Heart right ventricle (tissue), 16 donors: ENCODE measurements around the gene USP32. TPM values are rescaled to one million over a fixed set of nuclear protein-coding genes. Genes with fewer than 3 reads are reported as not detected.

ENCODE experiments used
- ATAC-seq, 8 donors: fragments of 200-7000 bp; cut with Tn5 transposase; one replicate each; pipeline ENCODE4 v1.9.1; 2020; ENCODE audit warnings: mild to moderate bottlenecking in 8 of 8, moderate library complexity in 8 of 8, moderate number of reproducible peaks in 1 of 8
- DNase-seq, 2 donors: peaks; one replicate each; pipeline ENCODE4 v3.0.0-alpha.2; 2020
- H3K27ac ChIP-seq, 10 donors: fragments of 200-600 bp; sonication (generic) in 2 of 10; one replicate each; pipeline versions ENCODE4 v1.5.0 to v1.8.0; 2020 to 2022; ENCODE audit warnings: mild to moderate bottlenecking in 3 of 10
- H3K27me3 ChIP-seq, 7 donors: fragments of 200-600 bp; one replicate each; pipeline ENCODE4 v1.8.0; 2021 to 2022; ENCODE audit warnings: mild to moderate bottlenecking in 2 of 7
- H3K36me3 ChIP-seq, 9 donors: fragments of 200-600 bp; sonication (generic) in 1 of 9; one replicate each; pipeline versions ENCODE4 v1.5.0 to v1.8.0; 2020 to 2022; ENCODE audit warnings: mild to moderate bottlenecking in 2 of 9
- H3K4me1 ChIP-seq, 9 donors: fragments of 200-600 bp; sonication (generic) in 1 of 9; one replicate each; pipeline versions ENCODE4 v1.5.0 to v1.8.0; 2020 to 2022; ENCODE audit warnings: mild to moderate bottlenecking in 4 of 9
- H3K4me3 ChIP-seq, 10 donors: fragments of 200-600 bp; sonication (generic) in 2 of 10; one replicate each; pipeline versions ENCODE4 v1.5.0 to v1.8.0; 2020 to 2022; ENCODE audit warnings: mild to moderate bottlenecking in 7 of 10, moderate library complexity in 2 of 10
- H3K9me3 ChIP-seq, 11 donors: fragments of 200-600 bp in 10 of 11; sonication (generic) in 2 of 11; one replicate each; pipeline versions ENCODE4 v1.5.0 to v1.8.0; 2013 to 2022; ENCODE audit warnings: mild to moderate bottlenecking in 2 of 11, control low read depth in 1 of 11, moderate library complexity in 1 of 11
- WGBS, 2 donors: extraction: QIAGEN DNeasy Blood & Tissue Kit; methylation state at CpG; one replicate each; pipeline ENCODE4 v1.1.7; 2013; ENCODE audit warnings: inconsistent platforms in 1 of 2; 5-methylcytosine and 5-hydroxymethylcytosine counted together
- intact Hi-C, 10 donors: fragments of 100-400 bp; cut with DNase I; formaldehyde crosslinking; loops; one replicate each; pipeline versions ENCODE4 v1.11.1 to v1.14.2; 2022
- polyA plus RNA-seq, 2 donors: library from polyadenylated mRNA; stranded (reverse); fragments of 200-250 nt; gene quantifications; one replicate each; pipeline ENCODE4 v1.2.3, GENCODE V29; 2013
- total RNA-seq, 10 donors: library from RNA; stranded (reverse); fragmentation: NEBNext Ultra II Directional in 3 of 10; extraction: Animal tissue kit (Norgen Biotek cat#: 25700) in 3 of 10; gene quantifications; one replicate each; pipeline versions ENCODE4 v1.2.1 to v1.2.4, GENCODE V29; 2021 to 2023
- TF ChIP-seq, protein P1 (sequence below), 9 donors: fragments of 200-600 bp; sonication (generic) in 2 of 9; IDR thresholded peaks; one replicate each; pipeline versions ENCODE4 v1.5.0 to v1.8.0; 2021 to 2022; ENCODE audit warnings: antibody characterized with exemption in 9 of 9, mild to moderate bottlenecking in 5 of 9, moderate library complexity in 1 of 9
- donor health status: Arrhythmogenic right ventricular cardiomyopathy.
- donor health status: ischemic (EF 13 %, LVEDD 7.1; RV severe dilation, severe dysfunction).
- donor health status: healthy with polysubstance abuse.
- donor health status: DM: no; HTN: yes; CAD: no.
- donor health status: DM: no; HTN: no; CAD: no.
- donor health status: ischemic (EF 25% LVEDD 6.9; RV normal size, moderate dysfunction).
- donor health status: ischemic (EF 25% LVEDD 5.7; RV mildly dilated, moderate dysfunction).
- donor health status: healthy.
- donor health status: DM: yes; HTN: yes; CAD: no.
- donor health status: Ischemic cardiomyopathy.
- donor health status: ischemic (EF 35%, LVEDD 5.7; RV mildly dilated, moderate dysfunction).
- donor health status: nonischemic (EF 11% LVEDD 7.7; RV severe dilation, severe dysfunction).
- donor health status: DM: yes; HTN: yes; CAD: no.
- donor health status: PGD.
- donor health status: ischemic (EF 29% LVEDD 5.4; RV normal size, mild dysfunction).
- donor health status: nonischemic (EF 23%, LVEDD 6.1; RV moderate dilation, normal function).

The USP32 gene
- total and polyA plus RNA-seq, 12 donors, result 13.3 to 38.6 (median 29.3) TPM

DNA sequence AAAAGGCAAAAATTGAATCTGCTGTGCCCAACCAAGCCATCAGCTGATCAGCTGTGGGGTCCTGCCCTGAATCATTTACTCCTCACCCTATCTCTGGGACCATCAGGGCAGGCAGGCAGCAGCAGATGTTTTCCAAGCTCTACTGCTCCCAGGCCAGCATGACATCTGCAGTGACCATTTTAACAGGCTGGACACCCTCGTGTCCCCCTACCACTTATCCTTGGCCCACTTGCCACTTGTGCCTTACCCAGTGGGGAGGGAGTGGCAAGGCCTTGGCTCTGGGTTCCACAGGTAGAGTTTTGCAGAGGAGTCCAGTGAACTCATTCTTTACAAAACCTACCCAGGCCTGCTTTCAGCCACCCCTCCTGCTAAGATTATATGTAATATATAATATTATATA lies 254.2 kb downstream of the USP32 start:
- peaks cover 0 to 10% (median 0%) of the 10 kb centered on the region in 9 donors for H3K36me3 ChIP-seq
- no peak for DNase-seq
- H3K4me1 ChIP-seq, result peaks cover 0 to 64% (median 47%) of the 10 kb centered on the region in 9 donors
- intact Hi-C loops, result no loop called here
- ATAC-seq, result no peak
- TF ChIP-seq, protein P1, sequence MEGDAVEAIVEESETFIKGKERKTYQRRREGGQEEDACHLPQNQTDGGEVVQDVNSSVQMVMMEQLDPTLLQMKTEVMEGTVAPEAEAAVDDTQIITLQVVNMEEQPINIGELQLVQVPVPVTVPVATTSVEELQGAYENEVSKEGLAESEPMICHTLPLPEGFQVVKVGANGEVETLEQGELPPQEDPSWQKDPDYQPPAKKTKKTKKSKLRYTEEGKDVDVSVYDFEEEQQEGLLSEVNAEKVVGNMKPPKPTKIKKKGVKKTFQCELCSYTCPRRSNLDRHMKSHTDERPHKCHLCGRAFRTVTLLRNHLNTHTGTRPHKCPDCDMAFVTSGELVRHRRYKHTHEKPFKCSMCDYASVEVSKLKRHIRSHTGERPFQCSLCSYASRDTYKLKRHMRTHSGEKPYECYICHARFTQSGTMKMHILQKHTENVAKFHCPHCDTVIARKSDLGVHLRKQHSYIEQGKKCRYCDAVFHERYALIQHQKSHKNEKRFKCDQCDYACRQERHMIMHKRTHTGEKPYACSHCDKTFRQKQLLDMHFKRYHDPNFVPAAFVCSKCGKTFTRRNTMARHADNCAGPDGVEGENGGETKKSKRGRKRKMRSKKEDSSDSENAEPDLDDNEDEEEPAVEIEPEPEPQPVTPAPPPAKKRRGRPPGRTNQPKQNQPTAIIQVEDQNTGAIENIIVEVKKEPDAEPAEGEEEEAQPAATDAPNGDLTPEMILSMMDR (IDR thresholded peaks at IDR 0.05), result no peak
- no peaks in the 10 kb centered on the region for H3K9me3 ChIP-seq
- H3K27ac ChIP-seq, result no peak overlapping the region
- peaks cover 30 to 56% (median 44%) of the 10 kb centered on the region in 7 donors for H3K27me3 ChIP-seq
- H3K4me3 ChIP-seq, result no peak overlapping the region
- 55 to 56% methylated on average over 1 of the region's 1 CpG for WGBS, 2 donors

DNA sequence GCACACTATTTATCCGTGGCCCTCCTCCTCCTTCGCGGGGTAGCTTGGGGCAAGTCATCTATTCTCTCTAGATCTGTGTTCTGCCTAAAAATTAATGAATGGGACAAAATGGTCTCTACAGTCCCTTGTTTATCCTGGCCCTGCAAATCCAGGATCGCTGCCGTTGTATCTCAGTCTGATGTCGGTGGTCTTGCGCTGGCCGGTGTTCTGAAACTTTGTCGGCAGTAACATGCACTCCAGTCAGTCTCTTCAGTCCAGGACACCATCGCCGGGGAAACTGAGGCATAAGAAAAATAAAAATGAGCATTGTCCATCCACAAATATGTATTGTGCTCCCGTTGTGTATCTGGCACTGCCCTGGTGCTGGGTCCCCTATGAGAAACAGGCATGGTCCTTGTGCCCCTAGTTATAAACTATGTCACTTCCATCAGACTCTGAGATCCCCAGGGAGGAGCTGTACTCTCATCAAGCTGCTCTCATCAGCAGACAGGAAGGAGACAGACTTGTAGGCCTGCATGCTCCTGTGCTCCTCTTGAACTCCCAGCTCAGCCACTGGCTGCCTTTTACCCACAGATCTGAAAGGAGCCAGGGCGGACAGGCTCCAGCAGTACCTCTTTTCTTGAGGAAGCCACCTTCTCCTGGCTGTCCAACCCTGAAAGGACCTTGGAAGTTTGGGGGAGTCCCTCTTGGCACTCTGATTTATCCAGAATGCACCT lies 255.8 kb downstream of the USP32 start:
- DNase-seq (no peak), ATAC-seq (no peak)
- intact Hi-C loops, result no loop called here
- TF ChIP-seq, protein P1 (IDR thresholded peaks at IDR 0.05), result no peak
- peaks cover 0 to 48% (median 31%) of the 10 kb centered on the region in 9 donors for H3K4me1 ChIP-seq
- peaks cover 23 to 44% (median 36%) of the 10 kb centered on the region in 7 donors for H3K27me3 ChIP-seq
- no peaks in the 10 kb centered on the region for H3K9me3 ChIP-seq
- WGBS, 2 donors, result 68 to 71% methylated on average over 13 of the region's 13 CpGs
- H3K36me3 ChIP-seq, result peaks cover 0 to 16% (median 0%) of the 10 kb centered on the region in 9 donors
- H3K4me3 ChIP-seq, result peak overlapping the region in 7 of 10 donors; percentile 65 to 87 (median 74)
- peak overlapping the region in 3 of 10 donors; percentile 88 to 95 (median 95) for H3K27ac ChIP-seq

DNA sequence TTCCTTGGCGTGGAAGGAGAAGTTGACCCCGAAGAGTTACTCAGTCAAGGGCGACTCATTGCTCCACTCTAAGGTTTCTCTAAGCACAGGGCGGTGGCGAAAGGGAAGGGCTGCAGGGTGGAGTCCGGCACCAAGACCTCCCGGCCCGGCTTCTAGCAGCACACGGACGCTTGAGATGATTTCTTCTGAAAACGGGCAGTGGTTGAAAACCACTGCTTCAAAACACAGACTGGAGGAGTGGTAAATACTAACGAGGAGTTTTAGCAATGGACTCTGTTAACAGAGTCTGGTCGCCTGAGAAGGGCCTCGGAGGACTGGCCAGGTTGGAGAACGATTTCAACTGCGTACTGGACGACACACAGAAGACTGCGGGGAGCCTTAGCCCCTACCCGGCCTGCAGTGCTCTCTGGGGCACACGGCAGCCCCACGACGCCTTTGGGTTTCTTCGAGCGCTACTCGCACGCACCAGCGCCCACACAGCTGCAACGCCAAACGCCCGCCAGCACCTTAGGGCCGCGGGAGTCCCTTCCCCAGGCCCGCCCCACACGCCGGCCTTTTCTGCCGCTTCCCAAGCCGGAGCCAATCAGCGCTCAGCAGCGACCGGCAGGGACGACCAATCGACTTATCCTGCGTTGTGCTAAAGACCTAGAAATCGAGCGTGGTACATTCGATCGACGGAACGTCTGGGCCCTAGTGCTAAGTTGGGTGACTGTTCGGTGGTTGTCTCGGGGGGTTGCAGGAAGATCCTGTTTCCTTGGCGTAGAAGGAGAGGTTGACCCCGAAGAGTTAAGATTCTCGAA lies 256.6 kb downstream of the USP32 start:
- Histone ChIP-seq H3K27me3 (peaks cover 16 to 37% (median 28%) of the 10 kb centered on the region in 7 donors), H3K4me3 (peak overlapping the region; percentile 61 to 93 (median 76)), H3K4me1 (peaks cover 0 to 42% (median 28%) of the 10 kb centered on the region in 9 donors), H3K27ac (peak overlapping the region; percentile 58 to 97 (median 90)), H3K9me3 (no peaks in the 10 kb centered on the region), H3K36me3 (peaks cover 0 to 16% (median 0%) of the 10 kb centered on the region in 9 donors)
- DNase-seq, result peak; percentile 88 to 90
- peak; percentile 94 to 98 (median 97) for ATAC-seq
- intact Hi-C loops, result no loop called here
- TF ChIP-seq, protein P1 (IDR thresholded peaks at IDR 0.05), result no peak
- WGBS, 2 donors, result 2% methylated on average over 54 of the region's 54 CpGs

DNA sequence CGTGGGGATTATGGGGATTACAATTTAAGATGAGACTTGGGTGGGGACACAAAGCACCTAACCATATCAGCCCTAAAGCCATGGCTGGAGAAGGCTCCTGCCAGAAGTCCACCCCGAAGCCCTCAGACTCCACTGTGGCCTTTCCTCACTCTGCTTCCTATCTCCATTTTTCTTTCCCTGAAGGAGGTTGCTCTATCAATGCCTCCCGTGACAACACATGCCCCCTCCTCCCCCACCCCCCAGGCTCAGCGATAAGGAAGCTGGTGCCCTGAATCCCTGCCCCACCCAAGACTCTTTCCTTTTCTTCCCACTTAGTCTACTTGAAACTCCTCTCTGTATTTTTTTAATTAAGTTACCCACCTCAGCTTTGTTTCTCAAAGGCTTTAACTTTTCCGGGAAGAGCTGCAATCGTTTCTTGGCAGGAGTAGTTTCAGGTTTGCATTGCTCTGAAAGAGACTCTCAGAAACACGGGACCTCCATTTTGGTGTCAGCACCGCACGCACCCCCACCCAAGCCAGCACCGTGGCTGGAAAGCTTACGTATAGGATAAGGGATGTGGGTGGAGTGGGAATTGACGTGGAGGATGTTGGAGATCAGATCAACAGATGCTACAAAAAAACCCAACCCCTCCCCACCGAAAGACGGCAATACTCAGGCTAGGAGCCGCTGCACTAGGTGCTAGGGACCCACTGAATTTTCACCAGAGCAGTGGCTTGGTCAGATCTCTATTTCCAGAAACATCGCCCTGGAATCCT lies 257.4 kb downstream of the USP32 start:
- peaks cover 10 to 29% (median 20%) of the 10 kb centered on the region in 7 donors for H3K27me3 ChIP-seq
- WGBS, 2 donors, result 5 to 7% methylated on average over 16 of the region's 16 CpGs
- H3K4me3 ChIP-seq, result peak overlapping the region; percentile 61 to 93 (median 76)
- DNase-seq, result peak in 1 of 2 donors; percentile 57
- no peaks in the 10 kb centered on the region for H3K9me3 ChIP-seq
- intact Hi-C loops, result no loop called here
- peaks cover 0 to 34% (median 24%) of the 10 kb centered on the region in 9 donors for H3K4me1 ChIP-seq
- peak overlapping the region; percentile 58 to 97 (median 90) for H3K27ac ChIP-seq
- TF ChIP-seq, protein P1 (IDR thresholded peaks at IDR 0.05), result no peak
- H3K36me3 ChIP-seq, result peaks cover 0 to 16% (median 0%) of the 10 kb centered on the region in 9 donors
- ATAC-seq, result peak; percentile 34 to 90 (median 64)
